ENCODE results near the gene FAM83C. TPM values are rescaled to one million over a fixed set of nuclear protein-coding genes. Genes with fewer than 3 reads are reported as not detected.

FAM83C gene
- total and polyA plus RNA-seq, 7 experiments from 2014 or later = not detected

DNA sequence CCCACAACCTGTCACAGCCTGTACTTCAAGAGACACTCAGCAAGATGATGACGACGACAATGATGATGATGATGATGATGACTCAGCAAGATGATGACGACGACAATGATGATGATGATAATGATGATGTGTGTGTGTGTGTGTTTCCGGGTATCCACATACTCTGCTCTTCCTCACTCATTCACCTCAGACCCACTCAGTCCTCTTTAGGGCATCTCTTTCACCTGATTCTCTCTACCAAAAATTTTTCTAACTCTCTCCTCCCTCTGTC lies 6.5 kb downstream of the FAM83C start:
- no peak for ATAC-seq
- Mint-ChIP-seq H3K9me3 (no peaks in the 10 kb centered on the region), H3K4me3 (peak overlapping the region; percentile 71 to 96 (median 90)), H3K36me3 (peaks cover 0 to 6% (median 0%) of the 10 kb centered on the region in 5 donors), H3K27me3 (no peaks in the 10 kb centered on the region), H3K4me1 (peaks cover 14 to 37% (median 25%) of the 10 kb centered on the region in 7 donors), H3K27ac (peak overlapping the region; percentile 43 to 94 (median 75))
- POLR2A ChIA-PET = no interaction called here
- H3K27ac ChIP-seq (ENCODE audit: low read depth, low read length) = peak overlapping the region; percentile 7
- H3K9me3 ChIP-seq (ENCODE audit: control insufficient read depth in 2 of 3, low read length in 3 of 3) = no peaks in the 10 kb centered on the region
- CTCF ChIA-PET = no interaction called here
- no peak for DNase-seq
- H3K27me3 ChIP-seq (ENCODE audit: control insufficient read depth in 2 of 2, insufficient read depth in 2 of 2, low read length in 2 of 2) = no peaks in the 10 kb centered on the region
- H3K4me1 ChIP-seq (ENCODE audit: control insufficient read depth in 2 of 2, insufficient read depth in 2 of 2, low read length in 2 of 2) = peaks cover 7 to 8% of the 10 kb centered on the region in 2 donors
- intact Hi-C loops (cut with micrococcal nuclease) = loop anchor here (2.0 kb wide), 4 partner anchors 19 to 669 kb away; partner anchors contain the start of genes SCAND1 (in 1 of the 2) and TRPC4AP (in 1 of the 2)
- no peak overlapping the region for H3K4me3 ChIP-seq (ENCODE audit: low read length)
- H3K36me3 ChIP-seq (ENCODE audit: control insufficient read depth in 2 of 3, insufficient read depth in 3 of 3, low read length in 3 of 3) = peaks cover 0 to under 1% (median 0%) of the 10 kb centered on the region in 3 experiments

DNA sequence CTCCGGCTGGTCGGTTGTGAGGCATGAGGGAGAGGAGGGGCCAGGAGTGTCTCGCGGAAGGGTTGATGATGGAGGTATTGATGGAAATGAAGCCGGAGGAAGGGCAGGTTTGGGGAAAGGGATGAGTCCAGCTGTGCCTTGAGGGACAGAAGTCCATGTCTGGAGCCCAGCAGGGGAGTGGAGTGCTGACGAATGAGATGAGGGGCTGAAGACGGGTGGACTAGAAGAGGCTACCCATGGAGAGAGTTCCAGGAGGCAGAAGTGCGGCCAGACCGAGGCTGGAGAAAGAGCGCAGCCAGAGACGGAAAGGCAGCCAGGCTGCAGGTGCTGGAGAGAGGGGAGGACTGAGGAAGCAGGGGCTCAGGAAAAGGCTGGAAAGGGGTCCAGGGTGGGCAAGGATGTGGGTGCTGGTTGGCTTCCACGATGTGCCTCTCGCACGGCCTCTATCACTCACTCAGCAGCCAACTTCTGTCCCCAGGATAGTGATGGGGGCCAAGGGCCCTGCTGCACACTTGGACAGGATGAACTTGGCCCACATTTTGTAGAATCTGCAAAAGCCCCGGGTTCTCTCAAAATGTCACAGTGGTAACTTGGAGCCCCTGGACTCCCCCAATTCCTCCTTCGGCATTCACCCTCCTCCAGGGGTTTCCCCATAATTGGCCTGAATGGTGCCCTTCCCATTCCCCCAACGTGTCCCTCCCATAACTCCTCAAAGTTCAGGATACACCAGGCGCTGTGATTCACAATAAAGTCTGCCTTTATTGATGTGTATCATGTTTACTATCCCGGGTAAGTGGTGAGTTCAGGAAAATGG lies 7.0 kb downstream of the FAM83C start:
- peak overlapping the region; percentile 89 for H3K27ac ChIP-seq (ENCODE audit: low read depth, low read length)
- peak overlapping the region; percentile 71 to 96 (median 91) for H3K4me3 Mint-ChIP-seq
- H3K27me3 ChIP-seq (ENCODE audit: control insufficient read depth in 2 of 2, insufficient read depth in 2 of 2, low read length in 2 of 2) = no peaks in the 10 kb centered on the region
- peak overlapping the region; percentile 79 to 94 (median 87) for H3K27ac Mint-ChIP-seq
- ATAC-seq (no peak), DNase-seq (no peak)
- no peaks in the 10 kb centered on the region for H3K27me3 Mint-ChIP-seq
- H3K4me3 ChIP-seq (ENCODE audit: low read length) = peak overlapping the region; percentile 56
- peaks cover 0 to 6% (median 0%) of the 10 kb centered on the region in 3 experiments for H3K36me3 ChIP-seq (ENCODE audit: control insufficient read depth in 2 of 3, insufficient read depth in 3 of 3, low read length in 3 of 3)
- H3K36me3 Mint-ChIP-seq = peaks cover 2 to 7% (median 2%) of the 10 kb centered on the region in 5 donors
- ChIA-PET POLR2A (interaction anchor here (0.9 to 1.4 kb wide), 5 partner anchors 8 to 669 kb away, joined by 3 to 6 read pairs (median 3); partner anchors contain the start of gene SCAND1), CTCF (interaction anchor here (1.1 kb wide), 1 partner anchor 19 kb away, joined by 5 read pairs; no protein-coding TSS in a partner anchor)
- H3K4me1 Mint-ChIP-seq = peaks cover 16 to 38% (median 27%) of the 10 kb centered on the region in 7 donors
- no peaks in the 10 kb centered on the region for H3K9me3 Mint-ChIP-seq
- H3K4me1 ChIP-seq (ENCODE audit: control insufficient read depth in 2 of 2, insufficient read depth in 2 of 2, low read length in 2 of 2) = peaks cover 7 to 8% of the 10 kb centered on the region in 2 donors
- no peaks in the 10 kb centered on the region for H3K9me3 ChIP-seq (ENCODE audit: control insufficient read depth in 2 of 3, low read length in 3 of 3)
- intact Hi-C loops (cut with micrococcal nuclease) = loop anchor here (2.0 to 5.0 kb wide), 5 partner anchors 20 to 782 kb away; partner anchors contain the start of genes SCAND1 (in 1 of the 2) and TRPC4AP (in 1 of the 2)

DNA sequence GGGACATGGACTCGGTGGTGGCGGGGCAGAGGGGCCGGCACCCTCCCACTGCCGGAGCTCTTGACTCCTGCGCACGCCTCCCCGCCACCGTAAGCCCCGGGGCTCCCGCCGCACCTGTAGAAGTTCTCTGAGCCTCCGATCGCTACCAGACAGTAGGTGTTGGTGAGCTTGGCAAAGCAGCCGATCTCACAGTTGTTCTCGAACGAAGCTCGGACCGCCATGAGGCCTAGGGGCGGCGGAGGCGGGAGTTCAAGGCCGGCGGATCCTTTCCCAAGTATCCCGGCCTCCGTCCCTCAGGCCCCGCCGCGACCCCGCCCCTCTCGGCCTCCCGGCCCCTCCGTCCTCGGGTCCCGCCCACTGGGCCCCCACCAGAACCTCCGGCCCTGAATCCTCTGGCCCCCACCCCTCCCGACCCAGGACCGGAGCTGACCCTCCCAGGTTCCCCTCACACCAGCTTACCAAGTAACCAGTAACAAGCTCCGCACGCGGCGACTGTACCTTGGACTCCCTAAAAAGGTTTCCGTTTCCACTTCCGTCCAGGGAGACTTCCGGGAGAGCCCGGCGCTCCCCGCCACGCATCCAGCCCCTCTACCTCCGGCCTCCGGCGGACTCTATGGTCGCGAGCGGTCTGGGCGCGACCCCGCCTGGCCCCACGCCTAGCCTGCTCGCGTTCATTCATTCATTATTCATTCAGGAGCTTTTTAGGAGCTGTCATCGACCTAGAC lies 7.8 kb downstream of the FAM83C start, which contains the start of gene EIF6:
EIF6 (minus strand) TSS at position 506 of the 725 bp plus-strand sequence; CDS start at position 221, 285 bp downstream.
- Histone ChIP-seq H3K4me1 (ENCODE audit: control insufficient read depth in 2 of 2, insufficient read depth in 2 of 2, low read length in 2 of 2) (peaks cover 7 to 8% of the 10 kb centered on the region in 2 donors), H3K9me3 (ENCODE audit: control insufficient read depth in 2 of 3, low read length in 3 of 3) (no peaks in the 10 kb centered on the region), H3K36me3 (ENCODE audit: control insufficient read depth in 2 of 3, insufficient read depth in 3 of 3, low read length in 3 of 3) (peaks cover 0 to 13% (median 0%) of the 10 kb centered on the region in 3 experiments), H3K27ac (ENCODE audit: low read depth, low read length) (peak within 1 kb of the TSS; percentile 89), H3K27me3 (ENCODE audit: control insufficient read depth in 2 of 2, insufficient read depth in 2 of 2, low read length in 2 of 2) (no peaks in the 10 kb centered on the region), H3K4me3 (ENCODE audit: low read length) (peak within 1 kb of the TSS; percentile 56)
- no peaks in the 10 kb centered on the region for H3K27me3 Mint-ChIP-seq
- ChIA-PET POLR2A (interaction anchor here (0.8 to 1.4 kb wide), 6 partner anchors 9 to 921 kb away, joined by 3 to 6 read pairs (median 3); partner anchors contain the start of genes ITCH and SCAND1), CTCF (interaction anchor here (1.1 kb wide), 1 partner anchor 19 kb away, joined by 5 read pairs; no protein-coding TSS in a partner anchor)
- intact Hi-C loops (cut with micrococcal nuclease) = loop anchor here (2.0 to 5.0 kb wide), 5 partner anchors 20 to 783 kb away; partner anchors contain the start of genes SCAND1 (in 1 of the 2) and TRPC4AP (in 1 of the 2)
- peak within 1 kb of the TSS; percentile 79 to 94 (median 87) for H3K27ac Mint-ChIP-seq
- ATAC-seq (peak; percentile 80), DNase-seq (peak; percentile 23 to 78 (median 53))
- H3K9me3 Mint-ChIP-seq = no peaks in the 10 kb centered on the region
- peaks cover 18 to 43% (median 30%) of the 10 kb centered on the region in 7 donors for H3K4me1 Mint-ChIP-seq
- peaks cover 4 to 14% (median 10%) of the 10 kb centered on the region in 5 donors for H3K36me3 Mint-ChIP-seq
- peak within 1 kb of the TSS; percentile 71 to 96 (median 91) for H3K4me3 Mint-ChIP-seq

DNA sequence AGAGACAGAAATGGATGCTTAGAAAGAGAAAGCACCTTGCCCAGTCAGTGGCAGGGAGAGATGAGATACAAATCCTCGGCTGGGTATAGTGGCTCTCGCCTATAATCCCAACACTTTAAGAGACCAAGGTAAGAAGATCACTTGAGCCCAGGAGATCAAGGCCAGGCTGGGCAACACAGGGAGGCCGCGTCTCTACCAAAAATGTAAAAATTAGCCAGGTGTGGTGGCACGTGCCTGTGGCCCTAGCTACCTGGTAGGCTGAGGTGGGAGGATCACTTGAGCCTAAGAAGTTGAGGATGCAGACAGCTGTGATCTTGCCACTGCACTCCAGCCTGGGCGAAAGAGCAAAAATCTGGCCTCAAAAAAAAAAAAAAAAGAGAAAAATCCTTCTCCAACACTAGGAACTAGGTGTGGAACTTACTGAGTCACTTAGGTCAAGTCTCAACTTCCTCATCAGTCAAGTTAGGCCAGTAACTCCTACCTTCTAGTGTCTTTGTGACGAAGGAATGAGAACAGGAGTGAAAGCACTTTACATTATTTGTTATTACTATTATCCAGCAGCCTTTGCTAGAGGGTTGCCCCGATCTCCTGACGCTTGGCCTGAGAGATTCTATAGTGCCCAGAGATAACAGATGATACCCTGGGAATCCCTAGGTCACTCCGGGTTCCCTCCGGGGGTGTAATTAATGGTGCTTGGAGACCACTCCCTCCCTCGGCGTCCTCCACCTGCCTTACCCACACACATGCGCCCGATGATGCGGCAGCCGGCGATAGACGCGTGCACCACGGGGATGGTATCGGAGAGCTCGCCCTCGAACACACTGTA lies 8.6 kb downstream of the FAM83C start:
- no peaks in the 10 kb centered on the region for H3K9me3 Mint-ChIP-seq
- H3K36me3 Mint-ChIP-seq = peaks cover 4 to 19% (median 15%) of the 10 kb centered on the region in 5 donors
- Histone ChIP-seq H3K27ac (ENCODE audit: low read depth, low read length) (peak overlapping the region; percentile 89), H3K4me3 (ENCODE audit: low read length) (peak overlapping the region; percentile 56), H3K9me3 (ENCODE audit: control insufficient read depth in 2 of 3, low read length in 3 of 3) (no peaks in the 10 kb centered on the region), H3K27me3 (ENCODE audit: control insufficient read depth in 2 of 2, insufficient read depth in 2 of 2, low read length in 2 of 2) (no peaks in the 10 kb centered on the region), H3K36me3 (ENCODE audit: control insufficient read depth in 2 of 3, insufficient read depth in 3 of 3, low read length in 3 of 3) (peaks cover 0 to 21% (median 0%) of the 10 kb centered on the region in 3 experiments), H3K4me1 (ENCODE audit: control insufficient read depth in 2 of 2, insufficient read depth in 2 of 2, low read length in 2 of 2) (peaks cover 7 to 8% of the 10 kb centered on the region in 2 donors)
- peak; percentile 61 for ATAC-seq
- H3K27me3 Mint-ChIP-seq = no peaks in the 10 kb centered on the region
- POLR2A ChIA-PET = interaction anchor here (0.8 to 1.4 kb wide), 3 partner anchors 10 to 921 kb away, joined by 3 to 6 read pairs (median 3); partner anchors contain the start of gene ITCH
- CTCF ChIA-PET = interaction anchor here (1.0 to 1.1 kb wide), 2 partner anchors 20 to 972 kb away, joined by 3 to 5 read pairs; no protein-coding TSS in a partner anchor
- H3K27ac Mint-ChIP-seq = peak overlapping the region; percentile 79 to 94 (median 87)
- DNase-seq = no peak
- peaks cover 18 to 43% (median 31%) of the 10 kb centered on the region in 7 donors for H3K4me1 Mint-ChIP-seq
- H3K4me3 Mint-ChIP-seq = peak overlapping the region; percentile 71 to 96 (median 91)
- intact Hi-C loops (cut with micrococcal nuclease) = loop anchor here (2.0 to 5.0 kb wide), 5 partner anchors 21 to 784 kb away; partner anchors contain the start of genes SCAND1 (in 1 of the 2) and TRPC4AP (in 1 of the 2)

DNA sequence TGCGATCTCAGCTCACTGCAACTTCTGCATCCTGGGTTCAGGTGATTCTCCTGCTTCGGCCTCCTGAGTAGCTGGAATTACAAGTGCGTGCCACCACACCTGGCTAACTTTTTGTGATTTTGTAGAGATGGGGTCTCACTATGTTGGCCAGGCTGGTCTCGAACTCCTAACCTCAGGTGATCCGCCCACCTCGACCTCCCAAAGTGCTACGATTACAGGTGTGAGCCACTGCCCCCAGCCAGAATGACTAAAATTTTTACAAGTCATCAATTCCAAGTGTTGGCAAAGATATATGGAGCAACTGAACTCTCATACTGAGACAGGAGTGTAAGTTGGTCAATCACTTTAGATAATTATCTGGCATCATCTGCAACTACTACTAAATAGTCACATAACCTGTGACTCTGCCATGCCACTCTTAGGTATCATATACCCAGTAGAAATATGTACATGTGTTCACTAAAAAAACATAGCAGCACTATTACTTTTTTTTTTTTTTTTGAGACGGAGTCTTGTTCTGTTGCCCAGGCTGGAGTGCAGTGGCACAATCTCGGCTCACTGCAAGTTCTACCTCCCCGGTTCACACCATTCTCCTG lies 10.6 kb downstream of the FAM83C start:
- no peak overlapping the region for H3K27ac ChIP-seq (ENCODE audit: low read depth, low read length)
- CTCF ChIA-PET = no interaction called here
- POLR2A ChIA-PET = interaction anchor here (0.7 kb wide), 1 partner anchor 185 kb away, joined by 4 read pairs; no protein-coding TSS in a partner anchor
- Mint-ChIP-seq H3K9me3 (no peaks in the 10 kb centered on the region), H3K4me3 (peak overlapping the region in 1 of 10 donors; percentile 6), H3K27ac (peak overlapping the region in 1 of 9 donors; percentile 33), H3K36me3 (peaks cover 4 to 27% (median 20%) of the 10 kb centered on the region in 5 donors), H3K27me3 (no peaks in the 10 kb centered on the region), H3K4me1 (peaks cover 18 to 57% (median 41%) of the 10 kb centered on the region in 7 donors)
- peaks cover 14 to 19% of the 10 kb centered on the region in 2 donors for H3K4me1 ChIP-seq (ENCODE audit: control insufficient read depth in 2 of 2, insufficient read depth in 2 of 2, low read length in 2 of 2)
- intact Hi-C loops (cut with micrococcal nuclease) = loop anchor here in 1 of 2 donors (5.0 kb wide), 1 partner anchor 786 kb away; no protein-coding TSS in a partner anchor
- DNase-seq = no peak
- ATAC-seq = no peak
- no peaks in the 10 kb centered on the region for H3K9me3 ChIP-seq (ENCODE audit: control insufficient read depth in 2 of 3, low read length in 3 of 3)
- peaks cover 0 to 23% (median 3%) of the 10 kb centered on the region in 3 experiments for H3K36me3 ChIP-seq (ENCODE audit: control insufficient read depth in 2 of 3, insufficient read depth in 3 of 3, low read length in 3 of 3)
- H3K27me3 ChIP-seq (ENCODE audit: control insufficient read depth in 2 of 2, insufficient read depth in 2 of 2, low read length in 2 of 2) = no peaks in the 10 kb centered on the region
- no peak overlapping the region for H3K4me3 ChIP-seq (ENCODE audit: low read length)
